Astrocyte (in vitro differentiated cells and primary cell): Measurements from ENCODE around the gene SLC10A3. TPM values are rescaled to one million over a fixed set of nuclear protein-coding genes. Genes with fewer than 3 reads are reported as not detected.
A peak's percentile ranks its signal among the peaks of the same experiment; 100 is the strongest.

Experiments
- DNase-seq: peaks from one replicate; pipeline ENCODE4 v3.0.0-alpha.2; 2010; ENCODE audit warnings: low read depth
- FAIRE-seq: peaks from 2 replicates; lab custom pipeline; 2011; peaks lifted over from hg19 to GRCh38; lab: Jason Lieb, UNC
- H2AFZ ChIP-seq: 2 replicates; pipeline ENCODE4 v1.6.0; 2012; ENCODE audit warnings: low read depth, low read length, inconsistent platforms
- H3K27ac ChIP-seq: 2 replicates; pipeline ENCODE4 v1.5.1; 2011; ENCODE audit warnings: low read depth, low read length, inconsistent platforms
- H3K27me3 ChIP-seq: 2 replicates; pipeline ENCODE4 v1.6.0; 2011; ENCODE audit warnings: low read length, inconsistent platforms; ENCODE audit not compliant: insufficient read depth
- H3K36me3 ChIP-seq: 2 replicates; pipeline ENCODE4 v1.5.1; 2011; ENCODE audit warnings: low read length, inconsistent platforms; ENCODE audit not compliant: insufficient read depth
- H3K4me1 ChIP-seq: 2 replicates; pipeline ENCODE4 v1.5.1; 2011; ENCODE audit warnings: low read length, inconsistent platforms; ENCODE audit not compliant: insufficient read depth
- H3K4me2 ChIP-seq: 2 replicates; pipeline ENCODE4 v1.6.0; 2012; ENCODE audit warnings: low read length, inconsistent platforms
- H3K4me3 ChIP-seq: 2 replicates; pipeline ENCODE4 v1.5.1; 2011; ENCODE audit warnings: low read depth, mild to moderate bottlenecking, low read length, inconsistent platforms; ENCODE audit not compliant: insufficient read depth
- H3K79me2 ChIP-seq: 2 replicates; pipeline ENCODE4 v1.6.0; 2012; ENCODE audit warnings: mild to moderate bottlenecking, low read length, inconsistent platforms; ENCODE audit not compliant: insufficient read depth
- H3K9ac ChIP-seq: 2 replicates; pipeline ENCODE4 v1.6.0; 2012; ENCODE audit warnings: mild to moderate bottlenecking, low read length, inconsistent platforms
- H3K9me3 ChIP-seq: 2 replicates; pipeline ENCODE4 v1.5.1; 2012; ENCODE audit warnings: low read depth, mild to moderate bottlenecking, low read length, inconsistent platforms; ENCODE audit not compliant: insufficient read depth
- H4K20me1 ChIP-seq: 2 replicates; pipeline ENCODE4 v1.6.0; 2012; ENCODE audit warnings: low read length, inconsistent platforms; ENCODE audit not compliant: insufficient read depth
- H3K27ac Mint-ChIP-seq: one replicate; pipeline ENCODE4 v1.8.0; 2021; ENCODE audit warnings: mild to moderate bottlenecking, mixed read lengths; ENCODE audit not compliant: unreplicated experiment
- H3K27me3 Mint-ChIP-seq: one replicate; pipeline ENCODE4 v1.8.0; 2021; ENCODE audit warnings: low read depth, mixed read lengths; ENCODE audit not compliant: unreplicated experiment
- H3K36me3 Mint-ChIP-seq: one replicate; pipeline ENCODE4 v1.8.0; 2021; ENCODE audit warnings: low read depth, mixed read lengths; ENCODE audit not compliant: unreplicated experiment
- H3K4me1 Mint-ChIP-seq: one replicate; pipeline ENCODE4 v1.8.0; 2021; ENCODE audit warnings: low read depth, mixed read lengths; ENCODE audit not compliant: unreplicated experiment
- H3K4me3 Mint-ChIP-seq: one replicate; pipeline ENCODE4 v1.8.0; 2021; ENCODE audit warnings: mild to moderate bottlenecking, moderate library complexity, mixed read lengths; ENCODE audit not compliant: unreplicated experiment
- H3K9me3 Mint-ChIP-seq: one replicate; pipeline ENCODE4 v1.8.0; 2021; ENCODE audit warnings: mild to moderate bottlenecking, mixed read lengths; ENCODE audit not compliant: unreplicated experiment
- CTCF ChIP-seq: IDR thresholded peaks from 2 replicates; pipeline ENCODE4 v1.5.1; 2011; ENCODE audit warnings: low read depth, mild to moderate bottlenecking, inconsistent platforms, low read length, moderate library complexity; ENCODE audit not compliant: insufficient read depth
- EZH2 ChIP-seq: IDR thresholded peaks from 2 replicates; pipeline ENCODE4 v1.6.1; 2012; ENCODE audit warnings: mild to moderate bottlenecking, low read length, inconsistent platforms; ENCODE audit not compliant: insufficient read depth
- microRNA-seq: library from miRNA; unstranded; fragments of <30 nt; microRNA quantifications from one replicate; pipeline ENCODE4 v1.2.0, GENCODE V29; 2020
- total RNA-seq: library from RNA; stranded (reverse); gene quantifications from 2 replicates; pipeline ENCODE4 v1.2.1, GENCODE V29; 2021

SLC10A3 gene
- total RNA-seq, 1 donor from 2014 or later: 24.4 TPM

- H3K27me3 ChIP-seq: no peaks in the 10 kb centered on the region
- FAIRE-seq (no peak), DNase-seq (no peak)
- H2AFZ ChIP-seq: no peak overlapping the region
- Mint-ChIP-seq H3K4me1 (no peaks in the 10 kb centered on the region), H3K4me3 (no peak overlapping the region), H3K9me3 (no peaks in the 10 kb centered on the region), H3K27ac (no peak overlapping the region), H3K36me3 (peaks cover 1% of the 10 kb centered on the region), H3K27me3 (no peaks in the 10 kb centered on the region)
- H4K20me1 ChIP-seq: peaks cover 43% of the 10 kb centered on the region
- H3K9ac ChIP-seq: no peak overlapping the region
- H3K4me3 ChIP-seq: no peak overlapping the region
- H3K4me1 ChIP-seq: peaks cover 12% of the 10 kb centered on the region
- H3K36me3 ChIP-seq: peaks cover 4% of the 10 kb centered on the region
- no peak for TF ChIP-seq EZH2
- no peak for TF ChIP-seq CTCF
- H3K27ac ChIP-seq: no peak overlapping the region
- no peaks in the 10 kb centered on the region for H3K9me3 ChIP-seq
- H3K79me2 ChIP-seq: peaks cover 54% of the 10 kb centered on the region
- no peak overlapping the region for H3K4me2 ChIP-seq
Observed at GRCh38 chrX:154439841-154440240, 50.6 kb downstream of the SLC10A3 start.

GRCh38 chrX:154437971-154438893, 52.2 kb downstream of the SLC10A3 start:
- peak overlapping the region; percentile 90 for H3K4me3 Mint-ChIP-seq
- peak; percentile 37 for FAIRE-seq
- no peak for DNase-seq
- peak overlapping the region; percentile 78 for H3K27ac Mint-ChIP-seq
- TF ChIP-seq CTCF (no peak), EZH2 (no peak)
- Histone ChIP-seq H3K36me3 (peaks cover 4% of the 10 kb centered on the region), H3K27ac (no peak overlapping the region), H3K4me3 (peak overlapping the region; percentile 72), H3K9me3 (no peaks in the 10 kb centered on the region), H3K4me2 (peak overlapping the region; percentile 94), H3K79me2 (peaks cover 47% of the 10 kb centered on the region), H4K20me1 (peaks cover 43% of the 10 kb centered on the region), H3K9ac (peak overlapping the region; percentile 81), H3K4me1 (peaks cover 7% of the 10 kb centered on the region), H3K27me3 (no peaks in the 10 kb centered on the region), H2AFZ (no peak overlapping the region)
- peaks cover 1% of the 10 kb centered on the region for H3K36me3 Mint-ChIP-seq
- no peaks in the 10 kb centered on the region for H3K27me3 Mint-ChIP-seq
- no peaks in the 10 kb centered on the region for H3K4me1 Mint-ChIP-seq
- H3K9me3 Mint-ChIP-seq: no peaks in the 10 kb centered on the region

Small RNA genes lying within 50 kb of the gene (microRNA-seq; reads per million reads assigned to microRNA genes)
- gene MIR6858: 6.8 reads per million, percentile 28 among the genes with 10 or more reads in this experiment

Other genes with a start within 250 kb of the SLC10A3 start
- not detected in 2 replicates for gene OPN1MW3, start 233.0 kb downstream of the SLC10A3 start, total RNA-seq
- not detected in 2 replicates for gene TEX28, start 195.5 kb downstream of the SLC10A3 start, total RNA-seq
- not detected in 2 replicates for gene TKTL1, start 194.8 kb downstream of the SLC10A3 start, total RNA-seq
- 2,809 and 2,978 TPM in 2 replicates for gene FLNA, start 116.0 kb downstream of the SLC10A3 start, total RNA-seq
- 75.6 and 75.7 TPM in 2 replicates for gene EMD, start 111.3 kb downstream of the SLC10A3 start, total RNA-seq
- gene RPL10, start 92.3 kb downstream of the SLC10A3 start, total RNA-seq: 1,848 and 1,967 TPM in 2 replicates
- gene DNASE1L1, start 81.4 kb downstream of the SLC10A3 start, total RNA-seq: 35.1 and 39.1 TPM in 2 replicates
- 16.6 and 20.7 TPM in 2 replicates for gene TAFAZZIN, start 79.1 kb downstream of the SLC10A3 start, total RNA-seq
- 153 and 175 TPM in 2 replicates for gene ATP6AP1, start 62.0 kb downstream of the SLC10A3 start, total RNA-seq
- gene GDI1, start 53.5 kb downstream of the SLC10A3 start, total RNA-seq: 137 and 143 TPM in 2 replicates
- gene FAM50A, start 46.5 kb downstream of the SLC10A3 start, total RNA-seq: 88.0 and 100.0 TPM in 2 replicates
- 117 and 149 TPM in 2 replicates for gene PLXNA3, start 32.3 kb downstream of the SLC10A3 start, total RNA-seq
- gene LAGE3, start 11.3 kb downstream of the SLC10A3 start, total RNA-seq: 20.0 and 20.1 TPM in 2 replicates
- gene UBL4A, start 4.0 kb downstream of the SLC10A3 start, total RNA-seq: 25.8 and 26.2 TPM in 2 replicates
- 20.9 and 26.1 TPM in 2 replicates for gene FAM3A, start 25.6 kb upstream of the SLC10A3 start, total RNA-seq
- 54.1 and 62.8 TPM in 2 replicates for gene G6PD, start 56.2 kb upstream of the SLC10A3 start, total RNA-seq
- gene IKBKG, start 57.0 kb upstream of the SLC10A3 start, total RNA-seq: 21.4 and 22.3 TPM in 2 replicates
- gene CTAG1A, start 94.5 kb upstream of the SLC10A3 start, total RNA-seq: not detected in 2 replicates
- gene CTAG1B, start 128.7 kb upstream of the SLC10A3 start, total RNA-seq: not detected in 2 replicates
- not detected in 2 replicates for gene CTAG2, start 162.9 kb upstream of the SLC10A3 start, total RNA-seq